ENCODE measurements around the gene MYH3. TPM values are rescaled to one million over a fixed set of nuclear protein-coding genes. Genes with fewer than 3 reads are reported as not detected.

Gene MYH3
- total and polyA plus RNA-seq, 4 donors: 1.1 to 9.5 (median 5.0) TPM

DNA sequence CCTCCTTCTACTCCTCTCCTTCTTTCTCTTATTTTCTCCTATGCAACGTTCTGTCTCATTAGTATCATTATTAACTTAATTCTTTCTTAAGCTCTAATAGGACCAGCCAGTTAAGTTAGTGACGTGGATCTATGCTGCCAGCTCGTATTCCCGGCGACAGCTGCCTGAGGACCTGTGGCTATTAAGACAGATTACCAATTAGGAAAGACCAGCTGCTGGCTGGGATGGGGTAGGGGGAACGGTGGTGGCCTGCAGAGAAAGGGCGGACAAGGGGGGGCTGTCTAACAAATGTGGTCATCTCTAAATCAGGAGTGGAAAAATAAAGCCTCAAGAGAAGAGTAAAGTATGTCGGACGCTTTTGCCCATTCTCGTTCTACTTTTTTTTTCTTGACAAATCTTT lies 770 bp upstream of the MYH3 start:
- Histone ChIP-seq H3K27ac (ENCODE audit: low read depth in 1 of 2, low read length in 2 of 2) (no peak overlapping the region), H3K4me3 (ENCODE audit: low read length in 2 of 2) (no peak overlapping the region), H3K4me1 (ENCODE audit: control insufficient read depth in 1 of 2, insufficient read depth in 2 of 2, low read length in 2 of 2) (no peaks in the 10 kb centered on the region), H3K9me3 (ENCODE audit: control insufficient read depth, low read length) (no peaks in the 10 kb centered on the region), H3K27me3 (ENCODE audit: control insufficient read depth in 1 of 2, insufficient read depth in 2 of 2, low read length in 1 of 2) (no peaks in the 10 kb centered on the region), H3K36me3 (ENCODE audit: control insufficient read depth in 1 of 2, insufficient read depth in 2 of 2, low read length in 1 of 2) (no peaks in the 10 kb centered on the region)
- intact Hi-C loops (cut with DNase I): no loop called here
- ATAC-seq (ENCODE audit: low FRiP score) (no peak), DNase-seq (no peak)
- 73 to 80% methylated on average over 10 of the region's 10 CpGs for WGBS, 2 donors

DNA sequence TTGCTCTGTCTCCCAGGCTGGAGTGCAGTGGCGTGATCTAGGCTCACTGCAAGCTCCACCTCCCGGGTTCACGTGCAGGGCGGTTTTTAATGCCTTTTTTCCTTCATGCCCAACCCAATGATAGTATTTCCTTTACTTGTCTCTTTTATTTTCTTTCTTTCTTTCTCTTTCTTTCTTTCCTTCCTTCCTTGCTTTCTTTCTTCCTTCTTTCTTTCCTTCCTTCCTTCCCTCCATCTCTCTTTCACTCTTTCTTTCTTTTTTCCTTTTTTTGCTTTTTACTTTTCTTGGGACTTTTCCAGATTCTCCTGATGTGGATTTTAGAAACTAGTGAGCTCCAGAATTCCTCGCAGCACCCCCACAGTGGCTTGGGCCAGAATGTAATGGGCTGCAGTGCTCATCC lies 3.1 kb downstream of the MYH3 start:
- ATAC-seq (ENCODE audit: low FRiP score) (no peak), DNase-seq (no peak)
- Histone ChIP-seq H3K27ac (ENCODE audit: low read depth in 1 of 2, low read length in 2 of 2) (no peak overlapping the region), H3K4me3 (ENCODE audit: low read length in 2 of 2) (no peak overlapping the region), H3K9me3 (ENCODE audit: control insufficient read depth, low read length) (no peaks in the 10 kb centered on the region), H3K36me3 (ENCODE audit: control insufficient read depth in 1 of 2, insufficient read depth in 2 of 2, low read length in 1 of 2) (no peaks in the 10 kb centered on the region), H3K27me3 (ENCODE audit: control insufficient read depth in 1 of 2, insufficient read depth in 2 of 2, low read length in 1 of 2) (no peaks in the 10 kb centered on the region), H3K4me1 (ENCODE audit: control insufficient read depth in 1 of 2, insufficient read depth in 2 of 2, low read length in 2 of 2) (no peaks in the 10 kb centered on the region)
- 72 to 78% methylated on average over 5 of the region's 5 CpGs for WGBS, 2 donors
- intact Hi-C loops (cut with DNase I): no loop called here

GRCh38 chr17:10652984-10653659 lies 4.0 kb downstream of the MYH3 start:
- no peak overlapping the region for H3K27ac ChIP-seq (ENCODE audit: low read depth in 1 of 2, low read length in 2 of 2)
- ATAC-seq (ENCODE audit: low FRiP score): no peak
- no peaks in the 10 kb centered on the region for H3K4me1 ChIP-seq (ENCODE audit: control insufficient read depth in 1 of 2, insufficient read depth in 2 of 2, low read length in 2 of 2)
- no peak for DNase-seq
- H3K27me3 ChIP-seq (ENCODE audit: control insufficient read depth in 1 of 2, insufficient read depth in 2 of 2, low read length in 1 of 2): no peaks in the 10 kb centered on the region
- no peak overlapping the region for H3K4me3 ChIP-seq (ENCODE audit: low read length in 2 of 2)
- no peaks in the 10 kb centered on the region for H3K36me3 ChIP-seq (ENCODE audit: control insufficient read depth in 1 of 2, insufficient read depth in 2 of 2, low read length in 1 of 2)
- H3K9me3 ChIP-seq (ENCODE audit: control insufficient read depth, low read length): no peaks in the 10 kb centered on the region
- intact Hi-C loops (cut with DNase I): no loop called here
- 85 to 86% methylated on average over 10 to 11 of the region's 11 CpGs for WGBS, 2 donors

DNA sequence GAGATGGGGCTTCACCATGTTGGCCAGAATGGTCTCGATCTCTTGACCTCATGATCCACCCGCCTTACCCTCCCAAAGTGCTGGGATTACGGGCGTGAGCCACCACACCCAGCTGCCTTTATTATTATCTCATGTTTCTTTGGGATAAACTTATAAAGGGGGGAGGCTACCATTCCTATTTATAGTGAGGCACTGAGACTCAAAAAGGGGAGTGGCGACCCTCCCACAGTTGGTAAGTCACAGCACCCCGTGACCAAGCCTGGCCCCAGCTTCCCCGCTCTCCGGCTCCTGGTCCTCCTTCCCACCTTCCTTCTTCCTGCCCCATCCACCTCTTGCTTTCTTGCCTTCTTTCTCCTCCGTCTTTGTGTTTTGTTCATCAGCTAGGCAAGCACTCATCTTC lies 5.2 kb downstream of the MYH3 start:
- no peak overlapping the region for H3K27ac ChIP-seq (ENCODE audit: low read depth in 1 of 2, low read length in 2 of 2)
- DNase-seq: no peak
- intact Hi-C loops (cut with DNase I): no loop called here
- no peaks in the 10 kb centered on the region for H3K9me3 ChIP-seq (ENCODE audit: control insufficient read depth, low read length)
- H3K4me3 ChIP-seq (ENCODE audit: low read length in 2 of 2): no peak overlapping the region
- 75 to 85% methylated on average over 9 of the region's 9 CpGs for WGBS, 2 donors
- H3K36me3 ChIP-seq (ENCODE audit: control insufficient read depth in 1 of 2, insufficient read depth in 2 of 2, low read length in 1 of 2): no peaks in the 10 kb centered on the region
- H3K4me1 ChIP-seq (ENCODE audit: control insufficient read depth in 1 of 2, insufficient read depth in 2 of 2, low read length in 2 of 2): no peaks in the 10 kb centered on the region
- ATAC-seq (ENCODE audit: low FRiP score): no peak
- H3K27me3 ChIP-seq (ENCODE audit: control insufficient read depth in 1 of 2, insufficient read depth in 2 of 2, low read length in 1 of 2): no peaks in the 10 kb centered on the region

DNA sequence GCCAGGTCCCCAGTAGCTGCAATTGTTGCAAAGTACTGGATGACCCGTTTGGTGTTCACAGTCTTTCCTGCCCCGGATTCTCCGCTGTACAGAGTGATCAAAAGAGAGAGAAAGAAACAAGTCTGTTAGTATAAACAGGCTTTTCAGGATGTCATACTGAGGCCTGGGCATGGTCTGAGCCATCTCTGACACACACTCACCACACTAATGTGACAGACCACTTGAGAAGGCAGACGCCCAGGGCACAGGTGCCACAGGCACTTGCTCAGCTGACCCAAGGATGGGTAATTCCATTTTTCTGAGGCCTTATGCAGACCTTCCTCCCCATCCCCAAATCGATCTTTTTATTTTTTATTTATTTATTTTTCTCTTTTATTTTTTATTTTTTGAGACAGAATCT lies 7.5 kb downstream of the MYH3 start:
- no peak for DNase-seq
- Histone ChIP-seq H3K27ac (ENCODE audit: low read depth in 1 of 2, low read length in 2 of 2) (no peak overlapping the region), H3K4me3 (ENCODE audit: low read length in 2 of 2) (no peak overlapping the region), H3K9me3 (ENCODE audit: control insufficient read depth, low read length) (no peaks in the 10 kb centered on the region), H3K4me1 (ENCODE audit: control insufficient read depth in 1 of 2, insufficient read depth in 2 of 2, low read length in 2 of 2) (no peaks in the 10 kb centered on the region), H3K27me3 (ENCODE audit: control insufficient read depth in 1 of 2, insufficient read depth in 2 of 2, low read length in 1 of 2) (no peaks in the 10 kb centered on the region), H3K36me3 (ENCODE audit: control insufficient read depth in 1 of 2, insufficient read depth in 2 of 2, low read length in 1 of 2) (no peaks in the 10 kb centered on the region)
- intact Hi-C loops (cut with DNase I): loop anchor here (5.0 kb wide), 3 partner anchors 33 to 78 kb away; partner anchors contain the start of genes ADPRM (in 1 of the 2) and SCO1 (in 1 of the 2)
- no peak for ATAC-seq (ENCODE audit: low FRiP score)
- WGBS, 2 donors: 91 to 93% methylated on average over 5 of the region's 5 CpGs

- H3K27ac ChIP-seq (ENCODE audit: low read depth in 1 of 2, low read length in 2 of 2): no peak overlapping the region
- no peaks in the 10 kb centered on the region for H3K4me1 ChIP-seq (ENCODE audit: control insufficient read depth in 1 of 2, insufficient read depth in 2 of 2, low read length in 2 of 2)
- H3K4me3 ChIP-seq (ENCODE audit: low read length in 2 of 2): no peak overlapping the region
- ATAC-seq (ENCODE audit: low FRiP score): no peak
- DNase-seq: no peak
- no peaks in the 10 kb centered on the region for H3K9me3 ChIP-seq (ENCODE audit: control insufficient read depth, low read length)
- WGBS, 2 donors: 50 to 53% methylated on average over 3 of the region's 3 CpGs
- H3K27me3 ChIP-seq (ENCODE audit: control insufficient read depth in 1 of 2, insufficient read depth in 2 of 2, low read length in 1 of 2): no peaks in the 10 kb centered on the region
- intact Hi-C loops (cut with DNase I): loop anchor here (5.0 kb wide), 3 partner anchors 33 to 78 kb away; partner anchors contain the start of genes ADPRM (in 1 of the 2) and SCO1 (in 1 of the 2)
- peaks cover 0 to 2% of the 10 kb centered on the region in 2 donors for H3K36me3 ChIP-seq (ENCODE audit: control insufficient read depth in 1 of 2, insufficient read depth in 2 of 2, low read length in 1 of 2)
These were observed 8.2 kb downstream of the MYH3 start for GRCh38 chr17:10648956-10649355.

DNA sequence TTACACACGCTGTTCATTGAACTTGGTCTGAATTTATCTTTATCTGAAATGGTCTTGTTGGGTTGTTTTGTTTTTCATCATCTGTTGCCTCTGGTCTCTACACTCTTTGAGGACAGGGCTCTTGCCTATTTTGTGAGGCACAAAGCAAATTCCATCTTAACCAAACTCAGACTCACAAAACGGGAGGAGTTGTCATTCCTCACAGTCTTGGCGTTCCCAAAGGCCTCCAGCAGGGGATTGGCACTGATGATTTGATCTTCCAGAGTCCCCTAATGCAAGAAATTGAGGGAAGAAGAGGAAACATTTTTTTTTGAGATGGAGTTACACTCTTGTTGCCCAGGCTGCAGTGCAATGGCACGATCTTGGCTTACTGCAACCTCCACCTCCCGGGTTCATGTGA lies 8.7 kb downstream of the MYH3 start:
- Histone ChIP-seq H3K36me3 (ENCODE audit: control insufficient read depth in 1 of 2, insufficient read depth in 2 of 2, low read length in 1 of 2) (peaks cover 0 to 2% of the 10 kb centered on the region in 2 donors), H3K9me3 (ENCODE audit: control insufficient read depth, low read length) (no peaks in the 10 kb centered on the region), H3K27me3 (ENCODE audit: control insufficient read depth in 1 of 2, insufficient read depth in 2 of 2, low read length in 1 of 2) (no peaks in the 10 kb centered on the region), H3K27ac (ENCODE audit: low read depth in 1 of 2, low read length in 2 of 2) (no peak overlapping the region), H3K4me1 (ENCODE audit: control insufficient read depth in 1 of 2, insufficient read depth in 2 of 2, low read length in 2 of 2) (no peaks in the 10 kb centered on the region), H3K4me3 (ENCODE audit: low read length in 2 of 2) (no peak overlapping the region)
- ATAC-seq (ENCODE audit: low FRiP score) (no peak), DNase-seq (no peak)
- 90 to 95% methylated on average over 5 of the region's 5 CpGs for WGBS, 2 donors
- intact Hi-C loops (cut with DNase I): loop anchor here (5.0 kb wide), 3 partner anchors 34 to 79 kb away; partner anchors contain the start of genes ADPRM (in 1 of the 2) and SCO1 (in 1 of the 2)

DNA sequence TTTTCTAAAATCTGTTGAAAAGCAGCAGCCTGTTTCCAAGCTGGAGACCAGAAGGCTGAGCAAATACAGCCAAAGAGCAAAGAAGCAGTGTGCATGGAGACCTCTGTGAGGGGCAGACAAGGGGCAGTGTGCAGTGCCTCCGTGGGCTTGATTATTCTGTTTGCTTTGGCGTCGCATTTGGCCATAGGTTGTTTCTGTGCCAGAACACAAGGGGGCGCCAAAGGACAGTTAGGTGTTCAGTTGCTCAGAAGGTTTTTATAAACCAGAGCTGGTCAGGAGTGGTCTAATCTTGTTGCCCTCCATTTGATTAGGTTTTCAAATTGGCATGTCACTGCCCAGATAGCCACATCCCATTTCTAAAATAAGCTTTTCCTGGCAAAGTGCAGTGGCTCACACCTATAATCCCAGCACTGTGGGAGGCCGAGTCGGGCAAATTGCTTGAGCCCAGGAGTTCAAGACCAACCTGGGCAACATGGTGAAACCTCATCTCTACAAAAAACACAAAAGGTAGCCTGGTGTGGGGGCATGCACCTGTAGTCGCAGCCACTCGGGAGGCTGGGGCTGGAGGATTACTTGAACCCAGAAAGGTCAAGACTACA lies 10.6 kb downstream of the MYH3 start:
- H3K27me3 ChIP-seq (ENCODE audit: control insufficient read depth in 1 of 2, insufficient read depth in 2 of 2, low read length in 1 of 2): no peaks in the 10 kb centered on the region
- H3K27ac ChIP-seq (ENCODE audit: low read depth in 1 of 2, low read length in 2 of 2): no peak overlapping the region
- no peaks in the 10 kb centered on the region for H3K4me1 ChIP-seq (ENCODE audit: control insufficient read depth in 1 of 2, insufficient read depth in 2 of 2, low read length in 2 of 2)
- H3K36me3 ChIP-seq (ENCODE audit: control insufficient read depth in 1 of 2, insufficient read depth in 2 of 2, low read length in 1 of 2): peaks cover 2 to 4% of the 10 kb centered on the region in 2 donors
- no peaks in the 10 kb centered on the region for H3K9me3 ChIP-seq (ENCODE audit: control insufficient read depth, low read length)
- intact Hi-C loops (cut with DNase I): loop anchor here (2.0 to 5.0 kb wide), 4 partner anchors 36 to 198 kb away; partner anchors contain the start of genes ADPRM (in 1 of the 2) and SCO1 (in 1 of the 2)
- no peak overlapping the region for H3K4me3 ChIP-seq (ENCODE audit: low read length in 2 of 2)
- ATAC-seq (ENCODE audit: low FRiP score): peak; percentile 84
- 41 to 42% methylated on average over 8 of the region's 8 CpGs for WGBS, 2 donors
- DNase-seq: peak; percentile 78 to 92

- intact Hi-C loops (cut with DNase I): no loop called here
- peaks cover 8% of the 10 kb centered on the region in 2 donors for H3K36me3 ChIP-seq (ENCODE audit: control insufficient read depth in 1 of 2, insufficient read depth in 2 of 2, low read length in 1 of 2)
- WGBS, 2 donors: 46 to 61% methylated on average over 3 of the region's 3 CpGs
These were observed 16.6 kb downstream of the MYH3 start for GRCh38 chr17:10640475-10640874.

More at GRCh38 chr17:10640475-10640874, 16.6 kb downstream of the MYH3 start:
- no peaks in the 10 kb centered on the region for H3K27me3 ChIP-seq (ENCODE audit: control insufficient read depth in 1 of 2, insufficient read depth in 2 of 2, low read length in 1 of 2)
- no peaks in the 10 kb centered on the region for H3K4me1 ChIP-seq (ENCODE audit: control insufficient read depth in 1 of 2, insufficient read depth in 2 of 2, low read length in 2 of 2)
- H3K9me3 ChIP-seq (ENCODE audit: control insufficient read depth, low read length): no peaks in the 10 kb centered on the region
- no peak overlapping the region for H3K27ac ChIP-seq (ENCODE audit: low read depth in 1 of 2, low read length in 2 of 2)
- DNase-seq: no peak
- no peak for ATAC-seq (ENCODE audit: low FRiP score)
- no peak overlapping the region for H3K4me3 ChIP-seq (ENCODE audit: low read length in 2 of 2)

All from aorta (tissue), 5 donors.